Adrenal gland (tissue), 12 donors: ENCODE measurements around the gene CFL1. TPM values are rescaled to one million over a fixed set of nuclear protein-coding genes. Genes with fewer than 3 reads are reported as not detected.

ENCODE experiments used
- DNase-seq, 7 donors: peaks; one replicate each; pipeline ENCODE4 v3.0.0-alpha.2; 2019 to 2020
- H3K27ac ChIP-seq, 5 donors: fragments of 200-600 bp; sonication (generic) in 4 of 5; 1 replicate in 3 of 5; 2 replicates in 2 of 5; pipeline versions ENCODE4 v1.5.1 to v1.8.0; 2016 to 2020; ENCODE audit warnings: mild to moderate bottlenecking in 1 of 5
- H3K27me3 ChIP-seq: fragments of 200-600 bp; 2 replicates; pipeline ENCODE4 v1.8.0; 2021
- H3K36me3 ChIP-seq, 2 donors: fragments of 200-600 bp; replicated peaks in 1 of 2; 1 replicate in 1 of 2; 2 replicates in 1 of 2; pipeline versions ENCODE4 v1.5.1 to v1.8.0; 2018 to 2022
- H3K4me1 ChIP-seq, 2 donors: fragments of 200-600 bp; replicated peaks in 1 of 2; 1 replicate in 1 of 2; 2 replicates in 1 of 2; pipeline versions ENCODE4 v1.5.1 to v1.8.0; 2018 to 2021
- H3K4me3 ChIP-seq, 4 donors: fragments of 200-600 bp; sonication (generic) in 3 of 4; one replicate each; pipeline ENCODE4 v1.5.1; 2016 to 2018
- H3K9me3 ChIP-seq, 3 donors: fragments of 200-600 bp; sonication (generic) in 1 of 3; replicated peaks in 1 of 3; 1 replicate in 2 of 3; 2 replicates in 1 of 3; pipeline versions ENCODE4 v1.5.1 to v1.8.0; 2016 to 2021
- POLR2A ChIP-seq, 2 donors: fragments of 450-650 bp; IDR thresholded peaks; one replicate each; pipeline ENCODE4 v1.6.1; 2017; ENCODE audit warnings: antibody characterized with exemption in 2 of 2, mild to moderate bottlenecking in 2 of 2, moderate library complexity in 1 of 2
- WGBS, 4 donors: extraction: QIAGEN DNeasy Blood & Tissue Kit in 2 of 4; methylation state at CpG; one replicate each; pipeline versions ENCODE4 v1.1.5 to v1.1.7; 2013 to 2017; 5-methylcytosine and 5-hydroxymethylcytosine counted together
- intact Hi-C, 2 donors: fragments of 100-400 bp; cut with DNase I; formaldehyde crosslinking; loops; one replicate each; pipeline versions ENCODE4 v1.14.1 to v1.15.0; 2022 to 2023
- polyA plus RNA-seq, 3 donors: library from polyadenylated mRNA; stranded (reverse); fragments of 200-250 nt in 2 of 3; fragments of 350-450 nt in 1 of 3; fragmentation: Illumina TruSeq in 1 of 3; extraction: RNeasy Lipid Tissue Mini Kit (QIAGEN cat#74804) in 1 of 3; gene quantifications; one replicate each; pipeline ENCODE4 v1.2.3, GENCODE V29; 2013 to 2014
- total RNA-seq, 9 donors: library from RNA; depleted of rRNA in 4 of 9; stranded (reverse); fragments of >200 nt in 4 of 9; fragments of 120-200 nt in 1 of 9; fragmentation: NEBNext Ultra II Directional in 1 of 9; extraction: Animal tissue kit (Norgen Biotek cat#: 25700) in 1 of 9; gene quantifications; one replicate each; pipeline versions ENCODE4 v1.1.0 to v1.2.4, GENCODE V29; 2013 to 2023
- TF ChIP-seq, protein P1 (sequence below), 6 experiments: fragments of 450-650 bp in 4 of 6; fragments of 200-600 bp in 2 of 6; sonication (generic) in 1 of 6; IDR thresholded peaks; 1 replicate in 5 of 6; 2 replicates in 1 of 6; pipeline versions ENCODE4 v1.5.1 to v1.8.0; 2016 to 2021; ENCODE audit warnings: antibody characterized with exemption in 6 of 6, mild to moderate bottlenecking in 2 of 6, moderate library complexity in 1 of 6
- donor health status: healthy with polysubstance abuse.
- donor health status: Bipolar disorder and iron deficiency.
- donor health status: DM: yes; HTN: yes; CAD: no.
- donor health status: DM: no; HTN: no; CAD: no.
- donor health status: DM: no; HTN: no; CAD: no.
- donor health status: DM: yes; HTN: yes; CAD: no.

Gene CFL1
- total and polyA plus RNA-seq, 12 donors = 217 to 765 (median 599) TPM

DNA sequence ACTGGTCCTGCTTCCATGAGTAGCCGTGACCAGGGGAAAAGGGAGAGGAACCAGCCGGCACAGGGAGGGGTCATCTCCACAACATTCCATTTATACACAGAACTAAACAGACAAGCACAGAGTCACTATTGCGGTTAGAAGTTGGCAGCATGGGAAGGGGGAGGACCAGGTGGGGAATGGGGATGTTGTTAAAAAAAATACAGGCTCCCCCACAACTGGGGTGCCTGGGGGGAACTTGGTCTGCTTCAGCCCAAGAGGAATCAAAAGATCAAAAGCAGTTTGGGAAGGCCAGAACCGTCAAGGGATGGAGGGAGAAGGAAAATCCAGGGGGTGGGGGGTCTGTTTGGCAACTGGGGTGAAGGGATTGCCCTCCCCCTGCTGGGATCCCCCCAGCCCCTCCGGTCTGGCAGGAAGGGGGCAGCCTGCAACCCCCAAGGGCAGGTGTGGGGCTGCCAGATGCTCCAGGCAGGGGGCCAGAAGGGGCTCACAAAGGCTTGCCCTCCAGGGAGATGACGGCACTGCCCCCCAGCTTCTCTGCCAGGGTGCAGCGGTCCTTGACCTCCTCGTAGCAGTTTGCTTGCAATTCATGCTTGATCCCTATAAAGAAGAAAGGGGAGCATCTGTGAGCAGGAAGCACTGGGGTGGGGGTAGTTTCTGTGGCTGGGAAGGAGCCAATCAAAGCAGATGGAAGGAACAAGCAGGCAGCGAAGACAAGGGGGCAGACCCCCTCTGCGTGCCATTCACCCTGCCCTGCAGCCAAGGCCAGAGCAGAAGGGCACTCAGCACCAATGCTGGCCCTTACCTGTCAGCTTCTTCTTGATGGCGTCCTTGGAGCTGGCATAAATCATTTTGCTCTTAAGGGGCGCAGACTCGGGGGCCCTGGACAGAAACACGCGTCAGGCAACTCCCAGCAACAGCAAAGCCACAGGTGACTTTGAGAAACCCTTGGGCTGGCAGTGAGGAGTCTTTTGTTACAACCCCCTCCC is 2.8 kb downstream of the CFL1 start:
- intact Hi-C loops = no loop called here
- DNase-seq = peak in 5 of 7 donors; percentile 13 to 31 (median 28)
- 72 to 75% (median 74%) methylated on average over 14 to 15 of the region's 15 CpGs for WGBS, 4 donors

DNA sequence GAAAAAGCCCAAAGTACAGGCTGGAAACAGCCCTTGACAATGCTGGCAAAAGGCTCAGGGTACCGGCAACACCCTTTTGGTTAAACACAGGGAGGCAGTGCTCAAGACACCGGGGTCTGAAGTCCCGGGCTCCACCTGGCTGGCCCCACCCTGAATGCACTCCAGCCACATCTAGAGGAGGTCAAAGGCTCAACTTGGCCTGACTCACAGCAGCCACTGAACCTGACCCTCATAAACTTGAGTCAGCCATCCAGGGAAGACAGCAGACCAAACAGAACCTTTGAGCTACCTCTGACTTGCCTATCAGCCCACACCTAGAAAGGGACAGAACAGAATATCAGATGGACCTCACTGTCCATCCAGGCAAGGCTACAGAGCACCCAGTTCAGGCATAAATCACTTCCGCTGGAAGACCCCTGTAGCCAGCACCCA is 3.8 kb downstream of the CFL1 start:
- peak in 2 of 7 donors; percentile 16 to 46 for DNase-seq
- intact Hi-C loops = no loop called here
- Histone ChIP-seq H3K27me3 (no peaks in the 10 kb centered on the region), H3K27ac (no peak overlapping the region), H3K36me3 (peaks cover 0 to 46% of the 10 kb centered on the region in 2 donors), H3K4me3 (no peak overlapping the region), H3K4me1 (peaks cover 13 to 21% of the 10 kb centered on the region in 2 donors), H3K9me3 (no peaks in the 10 kb centered on the region)
- 92 to 96% (median 95%) methylated on average over 4 of the region's 4 CpGs; no CpG with 5 or more reads in 1 of the 4 donors for WGBS, 4 donors
- TF ChIP-seq POLR2A (IDR thresholded peaks at IDR 0.05) = no peak

More for the DNA sequence above, 2.8 kb downstream of the CFL1 start:
- Histone ChIP-seq H3K36me3 (peaks cover 0 to 46% of the 10 kb centered on the region in 2 donors), H3K9me3 (no peaks in the 10 kb centered on the region), H3K27ac (no peak overlapping the region), H3K4me3 (no peak overlapping the region), H3K4me1 (peaks cover 13 to 22% of the 10 kb centered on the region in 2 donors), H3K27me3 (no peaks in the 10 kb centered on the region)
- no peak for TF ChIP-seq POLR2A (IDR thresholded peaks at IDR 0.05)
- TF ChIP-seq, protein P1, sequence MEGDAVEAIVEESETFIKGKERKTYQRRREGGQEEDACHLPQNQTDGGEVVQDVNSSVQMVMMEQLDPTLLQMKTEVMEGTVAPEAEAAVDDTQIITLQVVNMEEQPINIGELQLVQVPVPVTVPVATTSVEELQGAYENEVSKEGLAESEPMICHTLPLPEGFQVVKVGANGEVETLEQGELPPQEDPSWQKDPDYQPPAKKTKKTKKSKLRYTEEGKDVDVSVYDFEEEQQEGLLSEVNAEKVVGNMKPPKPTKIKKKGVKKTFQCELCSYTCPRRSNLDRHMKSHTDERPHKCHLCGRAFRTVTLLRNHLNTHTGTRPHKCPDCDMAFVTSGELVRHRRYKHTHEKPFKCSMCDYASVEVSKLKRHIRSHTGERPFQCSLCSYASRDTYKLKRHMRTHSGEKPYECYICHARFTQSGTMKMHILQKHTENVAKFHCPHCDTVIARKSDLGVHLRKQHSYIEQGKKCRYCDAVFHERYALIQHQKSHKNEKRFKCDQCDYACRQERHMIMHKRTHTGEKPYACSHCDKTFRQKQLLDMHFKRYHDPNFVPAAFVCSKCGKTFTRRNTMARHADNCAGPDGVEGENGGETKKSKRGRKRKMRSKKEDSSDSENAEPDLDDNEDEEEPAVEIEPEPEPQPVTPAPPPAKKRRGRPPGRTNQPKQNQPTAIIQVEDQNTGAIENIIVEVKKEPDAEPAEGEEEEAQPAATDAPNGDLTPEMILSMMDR (IDR thresholded peaks at IDR 0.05) = no peak

DNA sequence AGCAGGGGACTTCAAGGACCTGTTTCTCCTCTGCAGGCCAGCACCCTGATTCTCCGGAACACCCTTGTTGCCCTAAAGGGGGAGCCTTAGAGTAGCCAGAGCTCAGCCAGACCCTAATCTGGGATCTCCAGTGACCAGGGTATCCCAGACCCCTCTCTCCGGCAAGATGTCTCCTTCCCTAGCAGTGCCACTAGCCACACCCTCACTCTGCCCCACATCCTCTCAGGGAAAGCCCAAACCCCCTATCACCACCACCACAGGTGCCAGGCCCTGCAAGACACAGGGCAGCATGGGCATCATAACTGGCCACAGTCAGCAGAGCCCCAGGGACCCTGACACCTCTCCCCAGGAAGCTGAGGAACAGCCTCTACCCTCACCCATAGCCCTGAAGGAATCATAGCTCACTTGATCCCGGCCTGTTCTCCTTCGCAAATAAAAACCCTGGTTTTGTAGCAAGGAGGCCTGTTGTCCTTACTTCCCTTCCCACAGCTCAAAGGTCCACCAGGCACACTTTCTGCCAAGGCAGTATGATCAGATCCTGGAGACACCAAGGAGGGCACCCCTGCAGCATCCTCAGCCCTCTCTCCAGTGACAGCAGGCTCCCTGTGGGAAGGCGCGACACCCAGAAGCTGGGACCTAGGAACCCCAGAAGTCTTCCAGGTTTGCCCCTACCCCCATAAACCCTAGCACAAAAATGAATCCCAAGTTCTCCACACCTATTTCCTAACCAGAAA is 4.6 kb downstream of the CFL1 start:
- H3K4me1 ChIP-seq = peaks cover 5 to 14% of the 10 kb centered on the region in 2 donors
- no peaks in the 10 kb centered on the region for H3K9me3 ChIP-seq
- no peak overlapping the region for H3K4me3 ChIP-seq
- 80 to 94% (median 90%) methylated on average over 3 to 6 of the region's 6 CpGs for WGBS, 4 donors
- no peak overlapping the region for H3K27ac ChIP-seq
- TF ChIP-seq, protein P1 (IDR thresholded peaks at IDR 0.05) = no peak
- TF ChIP-seq POLR2A (IDR thresholded peaks at IDR 0.05) = no peak
- DNase-seq = peak in 3 of 7 donors; percentile 16 to 48 (median 20)
- H3K27me3 ChIP-seq = no peaks in the 10 kb centered on the region
- intact Hi-C loops = no loop called here
- peaks cover 0 to 46% of the 10 kb centered on the region in 2 donors for H3K36me3 ChIP-seq

DNA sequence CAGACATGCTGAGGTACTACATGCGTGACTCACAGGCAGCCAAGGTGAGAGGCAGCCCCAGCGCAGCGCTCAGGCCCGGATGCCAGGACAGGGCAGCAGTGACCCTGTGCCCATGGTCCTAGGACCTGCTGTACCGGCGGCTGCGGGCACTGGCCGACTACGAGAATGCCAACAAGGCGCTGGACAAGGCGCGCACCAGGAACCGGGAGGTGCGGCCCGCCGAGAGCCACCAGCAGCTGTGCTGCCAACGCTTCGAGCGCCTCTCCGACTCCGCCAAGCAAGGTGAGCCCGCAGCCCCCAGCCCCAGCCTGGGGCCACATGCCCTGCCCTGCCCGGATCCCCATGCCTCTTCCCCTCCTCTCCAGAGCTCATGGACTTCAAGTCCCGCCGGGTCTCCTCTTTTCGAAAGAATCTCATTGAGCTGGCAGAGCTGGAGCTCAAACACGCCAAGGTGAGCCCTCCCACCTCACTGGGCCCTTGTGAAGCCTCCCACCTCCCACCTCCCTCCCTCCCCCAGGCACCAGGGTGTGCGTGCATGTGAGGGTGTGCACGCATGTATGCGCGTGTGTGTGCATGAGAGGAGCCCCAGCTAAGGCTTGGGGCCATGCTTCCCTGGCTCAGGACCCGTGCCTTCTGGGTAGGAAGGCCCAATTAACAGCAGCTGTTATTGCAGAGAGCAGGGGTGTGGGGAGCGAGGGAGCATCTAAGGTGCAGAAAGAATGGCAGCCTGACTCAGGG is 5.3 kb downstream of the CFL1 start:
- peak in 4 of 7 donors; percentile 22 to 28 (median 25) for DNase-seq
- peaks cover 0 to 46% of the 10 kb centered on the region in 2 donors for H3K36me3 ChIP-seq

More for the DNA sequence above, 5.3 kb downstream of the CFL1 start:
- H3K4me3 ChIP-seq = no peak overlapping the region
- WGBS, 4 donors = 93 to 94% (median 93%) methylated on average over 27 to 33 of the region's 33 CpGs
- H3K9me3 ChIP-seq = no peaks in the 10 kb centered on the region
- no peak overlapping the region for H3K27ac ChIP-seq
- no peaks in the 10 kb centered on the region for H3K27me3 ChIP-seq
- intact Hi-C loops = no loop called here
- TF ChIP-seq, protein P1 (IDR thresholded peaks at IDR 0.05) = no peak
- no peak for TF ChIP-seq POLR2A (IDR thresholded peaks at IDR 0.05)
- peaks cover 5 to 13% of the 10 kb centered on the region in 2 donors for H3K4me1 ChIP-seq
